T-cell (primary cell): ENCODE data around the gene CDHR3. TPM values are rescaled to one million over a fixed set of nuclear protein-coding genes. Genes with fewer than 3 reads are reported as not detected.

Source experiments
- ATAC-seq, 4 experiments: fragments of 200-7000 bp in 3 of 4; fragments of 150-1000 bp in 1 of 4; cut with Tn5 transposase; replicated peaks in 1 of 4; 1 replicate in 3 of 4; 2 replicates in 1 of 4; pipeline ENCODE4 v1.10.0; 2021; ENCODE audit warnings: moderate library complexity in 3 of 4, mild to moderate bottlenecking in 2 of 4, moderate number of reproducible peaks in 1 of 4
- CTCF ChIA-PET, 2 donors: fragments of 300-600 bp; sonication (Branson Sonifier 250); formaldehyde crosslinking; loops; one replicate each; lab custom pipeline; 2022; ENCODE audit warnings: antibody characterized with exemption in 2 of 2; lab: Charles Lee
- POLR2A ChIA-PET, 2 donors: fragments of 300-600 bp; sonication (Branson Sonifier 250); formaldehyde crosslinking; loops; one replicate each; lab custom pipeline; 2022; ENCODE audit warnings: antibody characterized with exemption in 2 of 2; lab: Charles Lee
- DNase-seq, 35 experiments: peaks; one replicate each; pipeline versions ENCODE4 v3.0.0 to v3.0.0-alpha.2; 2013 to 2023
- H3K27ac ChIP-seq: one replicate; pipeline ENCODE4 v1.5.1; 2013; ENCODE audit warnings: low read length
- H3K27me3 ChIP-seq, 2 experiments: replicated peaks in 1 of 2; 1 replicate in 1 of 2; 2 replicates in 1 of 2; pipeline versions ENCODE4 v1.6.1 to v1.7.0; 2013; ENCODE audit warnings: low read length in 1 of 2, mixed read lengths in 1 of 2; ENCODE audit not compliant: control insufficient read depth in 2 of 2, insufficient read depth in 2 of 2; ENCODE audit errors: extremely low read depth in 1 of 2
- H3K36me3 ChIP-seq, 2 donors: 1 replicate in 1 of 2; 2 replicates in 1 of 2; pipeline versions ENCODE4 v1.6.1 to v1.7.0; 2013; ENCODE audit warnings: low read length in 1 of 2; ENCODE audit not compliant: control insufficient read depth in 2 of 2, insufficient read depth in 1 of 2; ENCODE audit errors: extremely low read depth in 1 of 2
- H3K4me1 ChIP-seq, 2 experiments: 1 replicate in 1 of 2; 2 replicates in 1 of 2; pipeline versions ENCODE4 v1.6.1 to v1.7.0; 2013; ENCODE audit warnings: low read length in 2 of 2, mixed read lengths in 1 of 2; ENCODE audit not compliant: insufficient read depth in 2 of 2, control insufficient read depth in 1 of 2; ENCODE audit errors: extremely low read depth in 1 of 2
- H3K4me3 ChIP-seq, 2 donors: 1 replicate in 1 of 2; 2 replicates in 1 of 2; pipeline versions ENCODE4 v1.5.1 to v1.7.0; 2013; ENCODE audit warnings: mild to moderate bottlenecking in 2 of 2, low read length in 1 of 2, moderate library complexity in 1 of 2; ENCODE audit not compliant: control insufficient read depth in 1 of 2; ENCODE audit errors: extremely low read depth in 1 of 2
- H3K9me3 ChIP-seq: 2 replicates; pipeline ENCODE4 v1.7.0; 2013
- H3K27ac Mint-ChIP-seq, 2 donors: one replicate each; pipeline ENCODE4 v1.8.0; 2020 to 2021; ENCODE audit warnings: mild to moderate bottlenecking in 2 of 2, mixed read lengths in 2 of 2
- H3K27me3 Mint-ChIP-seq, 2 donors: one replicate each; pipeline ENCODE4 v1.8.0; 2021 to 2022; ENCODE audit warnings: mixed read lengths in 2 of 2
- H3K36me3 Mint-ChIP-seq: one replicate; pipeline ENCODE4 v1.8.0; 2021; ENCODE audit warnings: mixed read lengths
- H3K4me1 Mint-ChIP-seq, 3 donors: one replicate each; pipeline ENCODE4 v1.8.0; 2020 to 2022; ENCODE audit warnings: mixed read lengths in 3 of 3, mild to moderate bottlenecking in 1 of 3
- H3K4me3 Mint-ChIP-seq, 3 donors: one replicate each; pipeline ENCODE4 v1.8.0; 2020 to 2022; ENCODE audit warnings: mild to moderate bottlenecking in 3 of 3, mixed read lengths in 3 of 3, moderate library complexity in 3 of 3
- H3K9me3 Mint-ChIP-seq, 3 donors: one replicate each; pipeline ENCODE4 v1.8.0; 2020 to 2022; ENCODE audit warnings: mixed read lengths in 3 of 3
- WGBS: methylation state at CpG from one replicate; pipeline ENCODE4 v1.1.5; 2013; ENCODE audit warnings: missing lambda C conversion rate; ENCODE audit not compliant: insufficient coverage; 5-methylcytosine and 5-hydroxymethylcytosine counted together
- total RNA-seq, 35 experiments: library from RNA in 6 of 35; stranded (reverse) in 6 of 35; fragments of 120-200 nt in 1 of 35; gene quantifications; one replicate each; pipeline versions ENCODE4 v1.2.1 to v1.2.4 and lab custom pipeline; 2013 to 2026

Gene CDHR3
- total RNA-seq, 5 donors from 2014 or later (not counting 1 experiment from before 2014, with no cell fraction given), result 10.5 to 18.5 (median 14.5) TPM

DNA sequence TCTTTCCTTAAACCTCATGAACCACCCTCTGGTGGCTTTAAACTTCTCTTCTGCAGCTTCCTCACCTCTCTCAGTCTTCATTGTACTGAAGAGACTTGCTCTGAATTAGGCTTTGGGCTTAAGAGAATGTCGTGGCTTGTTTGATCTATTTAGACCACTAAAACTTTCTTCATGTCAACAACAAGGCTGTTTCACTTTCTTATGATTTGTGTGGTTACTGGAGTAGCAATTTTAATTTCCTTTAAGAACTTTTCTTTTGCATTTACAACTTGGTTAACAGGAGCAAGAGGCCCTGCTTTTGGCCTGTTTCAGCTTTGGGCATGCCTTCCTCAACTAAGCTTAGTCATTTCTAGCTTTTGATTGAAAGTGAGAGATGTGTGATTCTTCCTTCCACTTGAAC, 38.1 kb upstream of the CDHR3 start:
- Histone ChIP-seq H3K9me3 (no peaks in the 10 kb centered on the region), H3K4me3 (no peak overlapping the region), H3K36me3 (no peaks in the 10 kb centered on the region), H3K27me3 (no peaks in the 10 kb centered on the region), H3K27ac (peak overlapping the region; percentile 46), H3K4me1 (peaks cover 7 to 18% of the 10 kb centered on the region in 2 experiments)
- H3K36me3 Mint-ChIP-seq, result peaks cover 28% of the 10 kb centered on the region
- peak overlapping the region in 2 of 3 donors; percentile 22 to 38 for H3K4me3 Mint-ChIP-seq
- ATAC-seq (peak; percentile 84 to 96 (median 88)), DNase-seq (peak in 10 of 35 experiments; percentile 6 to 58 (median 10))
- no CpG with 5 or more reads among the region's 1 CpG for WGBS
- peaks cover 36 to 38% (median 37%) of the 10 kb centered on the region in 3 donors for H3K4me1 Mint-ChIP-seq
- H3K27me3 Mint-ChIP-seq, result no peaks in the 10 kb centered on the region
- ChIA-PET POLR2A (interaction anchor here in 1 of 2 donors (1.2 kb wide), 1 partner anchor 97 kb away, joined by 4 read pairs; no protein-coding TSS in a partner anchor), CTCF (interaction anchor here in 1 of 2 donors (0.6 to 1.5 kb wide), 2 partner anchors 29 to 268 kb away, joined by 4 to 5 read pairs; no protein-coding TSS in a partner anchor)
- peaks cover 0 to 10% (median 2%) of the 10 kb centered on the region in 3 donors for H3K9me3 Mint-ChIP-seq
- peak overlapping the region; percentile 75 to 83 for H3K27ac Mint-ChIP-seq

DNA sequence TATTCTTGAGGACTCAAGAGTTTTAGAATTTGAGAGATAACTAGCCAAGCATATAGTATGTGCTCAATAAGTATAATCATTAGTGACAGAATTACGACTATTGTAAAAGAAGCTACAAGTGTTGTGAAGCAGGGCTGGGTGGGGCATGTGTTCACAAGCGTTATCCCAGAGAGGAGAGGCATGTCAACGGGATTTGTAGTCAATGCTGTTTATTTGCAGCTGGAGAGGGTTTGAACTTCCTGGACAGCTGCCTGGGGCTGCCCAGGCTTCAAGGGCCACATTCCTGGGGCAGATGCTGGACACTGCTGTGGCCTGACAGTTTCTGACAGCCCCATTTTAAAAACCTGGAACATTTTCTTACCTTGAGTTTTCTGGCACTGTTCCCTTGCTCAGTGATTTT, 36.9 kb upstream of the CDHR3 start:
- Histone ChIP-seq H3K4me3 (no peak overlapping the region), H3K27me3 (no peaks in the 10 kb centered on the region), H3K4me1 (peaks cover 7 to 18% of the 10 kb centered on the region in 2 experiments), H3K9me3 (no peaks in the 10 kb centered on the region), H3K36me3 (no peaks in the 10 kb centered on the region), H3K27ac (no peak overlapping the region)
- no peak for DNase-seq
- Mint-ChIP-seq H3K27me3 (no peaks in the 10 kb centered on the region), H3K36me3 (peaks cover 29% of the 10 kb centered on the region), H3K4me1 (peaks cover 36 to 41% (median 37%) of the 10 kb centered on the region in 3 donors), H3K9me3 (peaks cover 0 to 10% (median 2%) of the 10 kb centered on the region in 3 donors), H3K27ac (peak overlapping the region; percentile 9 to 83), H3K4me3 (peak overlapping the region in 1 of 3 donors; percentile 11)
- 100% methylated on average over 3 of the region's 3 CpGs for WGBS
- CTCF ChIA-PET, result interaction anchor here in 1 of 2 donors (1.0 kb wide), 1 partner anchor 237 kb away, joined by 4 read pairs; no protein-coding TSS in a partner anchor
- ATAC-seq, result no peak
- POLR2A ChIA-PET, result no interaction called here

DNA sequence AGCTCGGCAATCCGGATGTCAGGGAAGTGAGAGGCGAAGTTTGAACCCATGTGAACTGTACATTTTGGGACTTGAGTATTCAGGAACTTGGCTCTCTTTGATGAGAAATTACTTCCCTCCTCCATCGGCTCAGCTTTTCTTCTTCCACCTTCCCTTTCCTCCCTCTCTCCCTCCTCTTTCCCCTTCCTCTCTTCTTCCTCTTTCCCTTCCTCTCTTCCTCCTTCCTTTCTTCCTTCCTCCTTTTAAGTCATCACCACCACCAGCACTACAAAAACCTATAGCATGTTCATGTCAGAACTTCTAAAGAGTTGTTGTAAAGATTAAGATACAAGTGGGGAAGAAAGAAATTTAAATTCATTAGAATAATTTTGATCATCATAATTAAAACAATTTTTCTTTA, 31.9 kb upstream of the CDHR3 start:
- H3K27me3 ChIP-seq, result no peaks in the 10 kb centered on the region
- Mint-ChIP-seq H3K27ac (no peak overlapping the region), H3K4me3 (no peak overlapping the region), H3K27me3 (no peaks in the 10 kb centered on the region), H3K4me1 (peaks cover 19 to 22% (median 21%) of the 10 kb centered on the region in 3 donors), H3K36me3 (peaks cover 17% of the 10 kb centered on the region), H3K9me3 (no peaks in the 10 kb centered on the region)
- no peaks in the 10 kb centered on the region for H3K9me3 ChIP-seq
- ChIA-PET CTCF (no interaction called here), POLR2A (no interaction called here)
- no peak overlapping the region for H3K27ac ChIP-seq
- peaks cover 0 to 2% of the 10 kb centered on the region in 2 experiments for H3K4me1 ChIP-seq
- ATAC-seq (no peak), DNase-seq (no peak)
- H3K36me3 ChIP-seq, result no peaks in the 10 kb centered on the region
- no peak overlapping the region for H3K4me3 ChIP-seq
- WGBS, result 75% methylated on average over 1 of the region's 4 CpGs

DNA sequence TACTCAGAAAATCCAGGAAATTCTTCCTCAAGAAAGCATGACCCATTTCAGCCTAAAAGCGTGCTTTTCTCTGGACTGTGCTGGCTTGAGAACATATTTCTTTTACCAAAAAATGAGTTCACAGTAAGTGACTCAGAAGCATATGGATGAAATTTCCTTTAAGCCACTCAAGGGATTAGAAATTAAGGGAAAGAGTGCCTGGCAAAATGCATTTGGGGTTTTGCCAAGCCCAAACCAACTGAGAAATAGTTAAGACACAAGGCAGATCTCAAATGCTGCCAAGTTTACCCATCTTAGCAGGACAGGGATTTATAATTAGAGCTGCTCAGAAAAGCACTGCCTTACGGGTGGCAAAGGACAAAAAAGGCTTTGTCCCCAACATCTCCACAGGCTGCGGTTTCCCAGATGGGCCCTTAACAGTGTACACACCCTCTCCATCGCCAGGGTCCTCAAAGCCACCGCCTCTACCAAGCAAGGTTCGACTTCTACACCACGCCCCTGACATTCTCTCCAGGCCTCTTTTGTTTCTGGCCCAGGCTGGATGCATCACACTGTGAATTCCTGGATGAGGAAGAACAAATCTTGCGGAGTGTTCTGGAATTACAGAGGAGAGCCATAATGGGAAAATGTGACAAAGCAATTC, 30.1 kb upstream of the CDHR3 start:
- DNase-seq (no peak), ATAC-seq (no peak)
- Histone ChIP-seq H3K27ac (no peak overlapping the region), H3K27me3 (no peaks in the 10 kb centered on the region), H3K9me3 (no peaks in the 10 kb centered on the region), H3K4me3 (no peak overlapping the region), H3K36me3 (no peaks in the 10 kb centered on the region), H3K4me1 (no peaks in the 10 kb centered on the region)
- Mint-ChIP-seq H3K9me3 (no peaks in the 10 kb centered on the region), H3K27ac (no peak overlapping the region), H3K4me1 (peaks cover 11 to 16% (median 13%) of the 10 kb centered on the region in 3 donors), H3K27me3 (no peaks in the 10 kb centered on the region), H3K36me3 (peaks cover 12% of the 10 kb centered on the region), H3K4me3 (no peak overlapping the region)
- POLR2A ChIA-PET, result no interaction called here
- WGBS, result 100% methylated on average over 2 of the region's 8 CpGs
- CTCF ChIA-PET, result no interaction called here

DNA sequence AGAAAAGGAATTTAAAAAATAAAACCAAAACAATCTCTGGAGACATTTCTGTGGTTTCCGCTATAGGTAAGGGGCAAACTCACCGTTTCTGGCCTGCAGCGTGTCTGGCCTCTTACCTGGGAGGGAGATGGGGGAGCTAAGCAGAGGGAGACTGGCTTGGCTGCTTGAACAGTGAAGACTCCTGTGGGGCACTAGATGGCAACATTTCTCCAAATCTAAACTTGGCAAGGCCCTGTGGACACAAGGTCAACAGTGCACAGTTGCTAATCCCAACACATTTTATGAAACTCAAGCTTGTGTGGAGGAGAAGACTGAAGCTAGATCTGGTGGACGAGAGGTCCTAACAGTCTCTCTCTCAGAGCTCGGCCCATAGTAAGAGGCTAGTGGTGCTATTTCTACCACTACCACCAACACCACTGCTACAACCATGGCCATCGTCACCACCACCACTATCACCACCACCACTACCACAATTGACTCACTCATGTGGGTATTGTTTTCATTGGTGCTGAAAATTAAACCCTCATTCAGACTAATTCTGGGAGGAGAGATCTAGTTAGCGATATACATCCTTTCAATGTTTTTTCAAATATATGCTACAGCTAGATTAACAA, 28.4 kb upstream of the CDHR3 start:
- POLR2A ChIA-PET, result no interaction called here
- Mint-ChIP-seq H3K4me3 (no peak overlapping the region), H3K36me3 (peaks cover 4% of the 10 kb centered on the region), H3K27me3 (no peaks in the 10 kb centered on the region), H3K4me1 (peaks cover 11 to 16% (median 13%) of the 10 kb centered on the region in 3 donors), H3K27ac (no peak overlapping the region), H3K9me3 (no peaks in the 10 kb centered on the region)
- WGBS, result 100% methylated on average over 2 of the region's 7 CpGs
- Histone ChIP-seq H3K4me1 (no peaks in the 10 kb centered on the region), H3K9me3 (no peaks in the 10 kb centered on the region), H3K27ac (no peak overlapping the region), H3K27me3 (no peaks in the 10 kb centered on the region), H3K4me3 (no peak overlapping the region), H3K36me3 (no peaks in the 10 kb centered on the region)
- DNase-seq (peak in 1 of 35 experiments; percentile 35), ATAC-seq (no peak)
- CTCF ChIA-PET, result interaction anchor here in 1 of 2 donors (1.0 kb wide), 1 partner anchor 108 kb away, joined by 3 read pairs; no protein-coding TSS in a partner anchor

DNA sequence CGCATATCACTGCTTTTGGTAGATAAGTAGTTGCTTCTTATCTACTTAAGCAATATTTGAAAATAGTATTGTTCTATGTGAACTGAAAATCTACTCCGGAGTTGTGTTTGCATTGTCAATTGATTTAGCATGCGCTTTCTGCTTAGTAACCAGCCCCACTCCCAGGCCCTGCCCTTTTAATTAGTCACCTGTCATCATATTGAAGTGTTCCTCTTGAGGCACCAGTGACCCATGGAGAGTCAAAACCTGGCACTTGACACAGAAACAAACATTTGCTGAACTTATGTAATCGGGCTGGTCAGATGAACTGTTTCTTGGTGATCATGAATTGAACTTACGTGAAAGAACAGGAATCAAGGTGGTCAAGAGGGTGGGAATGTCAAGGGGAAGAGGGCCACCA, 27.8 kb upstream of the CDHR3 start:
- Mint-ChIP-seq H3K9me3 (no peaks in the 10 kb centered on the region), H3K27me3 (no peaks in the 10 kb centered on the region), H3K27ac (no peak overlapping the region), H3K36me3 (peaks cover under 1% of the 10 kb centered on the region), H3K4me3 (no peak overlapping the region), H3K4me1 (peaks cover 11 to 16% (median 13%) of the 10 kb centered on the region in 3 donors)
- WGBS, result 83% methylated on average over 2 of the region's 5 CpGs
- no peak for DNase-seq
- ChIA-PET POLR2A (no interaction called here), CTCF (interaction anchor here in 1 of 2 donors (1.0 kb wide), 1 partner anchor 107 kb away, joined by 3 read pairs; no protein-coding TSS in a partner anchor)
- no peaks in the 10 kb centered on the region for H3K36me3 ChIP-seq
- H3K4me1 ChIP-seq, result no peaks in the 10 kb centered on the region
- ATAC-seq, result no peak
- H3K4me3 ChIP-seq, result no peak overlapping the region
- no peak overlapping the region for H3K27ac ChIP-seq
- H3K27me3 ChIP-seq, result no peaks in the 10 kb centered on the region
- no peaks in the 10 kb centered on the region for H3K9me3 ChIP-seq
